Urothelium cell line (cell line): ENCODE data around the gene GET3.
"Not testable (repeated sequence)": the region's sequence is repeated elsewhere in the genome, so short reads cannot be mapped to it uniquely, and the experiment has no call there.

Source experiments
- DNase-seq: peaks from one replicate; pipeline ENCODE4 v3.0.0; 2011; ENCODE audit warnings: low spot score, mixed read lengths
- FAIRE-seq: peaks from 2 replicates; lab custom pipeline; 2011; peaks lifted over from hg19 to GRCh38; lab: Jason Lieb, UNC

GET3 gene

GRCh38 chr19:12736995-12737834 lies at the start of gene GET3:
Gene GET3, plus strand, starts transcription at chr19:12737497. Its CDS starts 9 bp downstream, at chr19:12737506.
- FAIRE-seq, result peak; percentile 42

GRCh38 chr19:12689012-12689411 lies 48.3 kb upstream of the GET3 start:
- no peak for FAIRE-seq
- DNase-seq, result no peak

More at GRCh38 chr19:12736995-12737834, at the start of gene GET3:
- DNase-seq, result peak; percentile 90

GRCh38 chr19:12689581-12690216 lies 47.6 kb upstream of the GET3 start:
- no peak for FAIRE-seq

DNA sequence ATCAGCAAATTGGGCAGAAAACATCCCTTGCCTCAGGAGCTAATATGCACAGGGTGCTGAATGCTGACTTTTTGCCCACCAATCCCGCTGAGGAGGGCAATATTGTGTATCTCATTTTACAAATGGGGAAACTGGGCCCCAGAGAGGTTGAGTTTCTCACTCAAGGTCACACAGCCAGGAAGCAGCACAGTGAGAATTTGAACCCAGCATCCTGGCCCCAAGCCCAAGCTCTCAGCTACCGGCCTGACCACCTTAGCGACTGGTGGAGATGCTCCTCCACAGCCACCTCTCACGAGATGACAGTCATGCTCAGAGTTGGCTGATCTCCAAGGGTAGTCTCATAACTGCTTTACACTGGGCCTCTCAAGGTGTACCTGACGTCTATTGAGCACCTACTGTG lies 44.3 kb upstream of the GET3 start:
- FAIRE-seq, result no peak
- no peak for DNase-seq

More at GRCh38 chr19:12689581-12690216, 47.6 kb upstream of the GET3 start:
- no peak for DNase-seq

GRCh38 chr19:12694641-12695040 lies 42.7 kb upstream of the GET3 start:
- no peak for FAIRE-seq
- DNase-seq, result no peak

DNA sequence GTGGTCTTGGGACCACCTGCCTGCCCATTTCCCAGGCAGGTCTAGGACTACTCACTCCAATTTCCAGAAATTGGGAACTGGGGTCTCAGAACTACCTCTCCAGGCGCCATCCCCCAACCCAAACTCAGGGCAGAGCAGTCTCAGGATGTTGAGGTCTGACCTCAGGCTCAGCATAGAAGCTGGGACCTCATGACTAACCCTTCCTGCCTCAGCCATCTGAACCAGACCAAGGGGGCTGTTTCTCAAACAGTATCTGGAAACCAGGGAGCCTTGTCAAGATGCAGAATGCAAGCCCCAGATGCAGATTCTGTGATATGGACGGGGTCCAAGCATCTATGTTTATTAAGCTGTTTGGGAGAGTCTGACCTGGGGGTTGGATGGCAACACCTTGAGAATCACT lies 42.2 kb upstream of the GET3 start:
- FAIRE-seq (no peak), DNase-seq (no peak)

GRCh38 chr19:12695514-12695913 lies 41.8 kb upstream of the GET3 start:
- FAIRE-seq (no peak), DNase-seq (no peak)

- DNase-seq (no peak), FAIRE-seq (no peak)
Observed at GRCh38 chr19:12695997-12696365, 41.3 kb upstream of the GET3 start.

DNA sequence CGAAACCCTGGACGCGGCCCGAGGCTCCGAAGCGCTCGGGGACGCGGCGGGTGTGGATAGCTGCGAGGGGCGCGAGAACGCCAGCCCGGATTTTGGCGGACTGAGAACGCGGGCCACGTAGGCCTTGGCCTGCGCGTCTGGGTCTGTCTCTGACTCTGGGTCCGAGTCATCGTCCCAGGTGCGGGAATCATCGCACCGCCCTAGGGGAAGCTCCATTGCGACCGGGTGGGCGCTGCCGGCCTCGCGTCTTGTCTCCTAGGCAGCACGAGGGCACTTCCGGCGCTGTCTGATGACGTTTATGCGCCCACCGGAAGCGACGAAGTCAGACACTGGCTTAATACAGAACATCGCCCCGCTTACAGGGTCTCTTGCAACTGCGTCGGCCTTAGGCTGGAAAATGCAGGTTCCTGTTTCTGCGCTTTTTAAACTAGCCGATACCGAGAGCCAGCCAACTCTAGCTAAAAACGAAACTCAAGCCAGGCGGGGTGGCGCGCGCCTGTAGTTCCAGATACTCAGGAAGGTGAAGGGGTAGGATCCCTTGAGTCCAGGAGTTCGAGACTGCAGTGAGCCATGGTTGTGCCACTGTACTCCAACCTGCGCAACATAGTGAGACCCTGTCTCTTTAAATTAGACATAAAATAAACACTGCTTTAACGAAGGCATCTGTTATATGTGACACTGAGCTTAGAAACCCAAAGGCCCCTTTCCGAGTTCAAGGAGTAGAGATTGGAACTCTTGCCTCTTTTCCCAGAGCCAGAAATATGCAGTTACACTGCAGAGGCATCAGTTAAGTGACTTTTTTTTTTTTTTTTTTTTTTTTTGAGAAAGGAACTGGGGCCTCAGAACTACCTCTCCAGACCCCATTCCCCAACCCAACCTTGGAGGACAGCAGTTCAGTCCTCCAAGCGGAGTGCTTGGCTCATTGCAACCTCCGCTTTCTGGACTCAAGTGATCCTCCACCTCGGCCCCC lies 40.6 kb upstream of the GET3 start, which contains the start of gene FBXW9:
Gene FBXW9, minus strand, starts transcription at position 266 of the 970 bp plus-strand sequence. Its CDS starts 50 bp downstream, at position 216.
- no peak for FAIRE-seq
- DNase-seq, result peak; percentile 87

DNA sequence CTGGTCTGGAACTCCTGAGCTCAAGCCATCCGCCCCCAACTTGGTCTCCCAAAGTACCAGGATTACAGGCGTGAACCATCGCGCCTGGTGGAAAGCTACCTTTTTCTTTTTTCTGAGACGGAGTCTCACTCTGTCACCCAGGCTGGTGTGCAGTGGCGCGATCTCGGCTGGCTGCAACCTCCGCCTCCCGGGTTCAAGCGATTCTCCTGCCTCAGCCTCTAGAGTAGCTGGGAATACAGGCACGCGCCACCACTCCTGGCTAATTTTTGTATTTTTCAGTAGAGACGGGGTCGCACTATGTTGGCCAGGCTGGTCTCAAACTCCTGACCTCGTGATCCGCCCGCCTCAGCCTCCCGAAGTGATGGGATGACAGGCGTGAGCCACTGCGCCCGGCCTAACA lies 39.9 kb upstream of the GET3 start:
- FAIRE-seq, DNase-seq: not testable (repeated sequence)

GRCh38 chr19:12698138-12698537 lies 39.2 kb upstream of the GET3 start:
- DNase-seq (no peak), FAIRE-seq (no peak)

GRCh38 chr19:12701596-12702282 lies 35.6 kb upstream of the GET3 start:
- DNase-seq (no peak), FAIRE-seq (no peak)

DNA sequence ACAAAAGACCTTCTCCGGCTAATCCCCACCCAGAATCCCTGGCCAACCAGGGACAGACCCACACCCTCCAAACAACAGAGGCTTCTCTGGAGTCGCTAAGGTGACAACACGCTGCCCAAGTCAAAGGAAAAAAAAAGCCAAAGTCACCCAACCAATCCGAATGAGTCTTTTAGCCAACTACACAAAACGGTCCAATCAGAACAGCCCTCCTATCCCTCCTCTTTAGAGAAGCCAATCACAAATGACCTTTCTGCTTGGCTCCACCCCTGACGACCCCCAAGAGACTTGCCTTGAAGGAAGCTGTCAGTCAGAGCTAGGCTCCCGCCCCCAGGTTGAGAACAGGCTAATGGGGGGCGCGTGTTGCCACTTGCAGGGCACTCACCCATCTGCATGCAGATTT lies 34.3 kb upstream of the GET3 start:
- DNase-seq, result peak; percentile 24
- no peak for FAIRE-seq

DNA sequence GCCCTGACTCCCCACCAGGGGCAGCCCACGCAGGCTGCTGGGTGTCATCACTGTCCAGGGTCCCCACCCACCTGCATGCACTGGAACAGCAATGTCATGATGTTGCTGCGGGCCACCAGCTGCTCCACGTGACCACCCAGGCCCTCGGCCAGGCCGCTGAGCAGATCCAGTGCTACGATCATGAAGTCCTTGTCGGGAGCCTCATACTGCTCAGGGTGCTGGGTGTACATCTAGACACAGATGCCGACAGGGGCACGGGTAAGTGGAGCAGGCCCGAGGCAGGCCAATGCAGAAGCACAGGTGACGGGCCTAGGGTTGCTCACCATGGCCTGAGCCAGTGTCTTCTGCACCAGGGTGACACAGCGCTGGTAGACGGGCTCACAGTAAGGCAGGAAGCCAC lies 32.1 kb upstream of the GET3 start:
- DNase-seq, result no peak
- FAIRE-seq, result no peak

DNA sequence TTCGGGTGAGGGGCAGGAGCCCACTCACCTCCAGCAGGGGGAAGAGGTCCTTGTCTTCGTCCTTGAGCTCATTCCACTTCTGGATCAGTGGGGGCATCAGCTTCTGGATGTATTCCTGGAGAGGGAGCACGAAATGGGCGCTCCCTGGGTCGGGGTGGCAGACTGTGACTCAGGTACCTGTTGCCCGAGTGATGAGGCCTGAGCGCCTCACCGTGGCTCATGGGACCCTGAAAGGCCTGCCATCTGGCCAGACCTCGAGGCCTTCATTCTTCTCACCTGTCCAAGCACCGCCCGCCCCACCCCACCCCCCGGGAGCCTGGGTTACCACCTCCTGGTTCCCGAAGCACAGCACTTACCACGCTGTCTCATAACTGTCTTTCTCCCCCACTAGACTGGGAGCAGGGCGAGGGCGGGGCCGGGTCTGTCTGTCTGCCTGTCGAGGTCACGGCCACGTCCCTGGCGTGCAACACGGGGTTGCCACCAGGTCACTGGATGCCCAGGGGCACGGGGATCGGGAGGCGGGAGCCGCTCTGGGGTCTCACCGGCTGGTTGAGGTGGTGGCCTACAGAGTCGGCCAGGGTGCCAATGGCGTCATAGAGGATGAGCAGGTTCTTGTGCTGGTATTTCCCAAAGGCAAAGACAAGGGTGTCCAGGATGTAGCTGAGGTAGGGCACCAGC lies 31.5 kb upstream of the GET3 start:
- FAIRE-seq (no peak), DNase-seq (no peak)

DNA sequence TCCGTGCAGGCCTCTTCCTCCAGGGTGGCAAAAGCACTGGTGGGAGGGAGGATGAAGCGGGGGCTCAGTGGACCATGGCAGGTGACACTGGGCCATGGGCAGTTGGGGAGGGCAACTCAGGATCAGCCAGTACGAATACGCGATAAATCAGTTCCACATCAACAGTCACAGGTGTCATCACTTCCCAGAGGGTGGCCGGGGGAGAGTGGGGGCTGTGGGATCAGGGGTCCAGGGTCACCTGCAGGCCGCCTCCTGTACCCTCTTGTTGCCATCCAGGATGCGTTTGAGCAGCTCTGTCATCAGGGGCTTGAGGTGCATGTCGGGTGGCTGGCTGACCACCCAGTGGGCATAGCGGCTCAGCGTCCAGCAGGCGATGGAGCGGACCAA lies 31.0 kb upstream of the GET3 start:
- no peak for FAIRE-seq
- no peak for DNase-seq

- FAIRE-seq (no peak), DNase-seq (no peak)
Observed at GRCh38 chr19:12708641-12709040, 28.7 kb upstream of the GET3 start.

GRCh38 chr19:12711187-12711586 lies 26.1 kb upstream of the GET3 start:
- FAIRE-seq (no peak), DNase-seq (no peak)

DNA sequence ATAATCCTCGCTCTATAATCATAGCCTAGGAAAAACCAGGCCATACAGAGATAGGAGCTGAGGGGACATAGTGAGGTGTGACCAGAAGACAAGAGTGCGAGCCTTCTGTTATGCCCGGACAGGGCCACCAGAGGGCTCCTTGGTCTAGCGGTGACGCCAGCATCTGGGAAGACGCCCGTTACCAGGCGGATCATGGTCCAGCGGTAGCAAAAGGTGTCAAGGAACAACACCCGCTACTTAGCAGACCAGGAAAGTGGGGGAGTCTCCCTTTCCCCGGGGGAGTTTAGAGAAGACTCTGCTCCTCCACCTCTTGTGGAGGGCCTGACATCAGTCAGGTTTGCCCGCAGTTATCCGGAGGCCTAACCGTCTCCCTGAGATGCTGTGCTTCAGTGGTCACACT lies 25.2 kb upstream of the GET3 start:
- DNase-seq, FAIRE-seq: not testable (repeated sequence)

GRCh38 chr19:12713304-12713703 lies 24.0 kb upstream of the GET3 start:
- FAIRE-seq, DNase-seq: not testable (repeated sequence)
